CD14-positive monocyte (primary cell): ENCODE measurements around the gene CXCR2. TPM values are rescaled to one million over a fixed set of nuclear protein-coding genes. Genes with fewer than 3 reads are reported as not detected.

Experiments used
- DNase-seq, 3 donors: peaks; one replicate each; pipeline ENCODE4 v3.0.0-alpha.2; 2011 to 2022
- H2AFZ ChIP-seq: 2 replicates; pipeline ENCODE4 v1.6.0; 2012; ENCODE audit warnings: mild to moderate bottlenecking, low read depth, low read length, inconsistent platforms; ENCODE audit not compliant: insufficient read depth, poor library complexity, severe bottlenecking
- H3K27ac ChIP-seq, 2 donors: 1 replicate in 1 of 2; 2 replicates in 1 of 2; pipeline ENCODE4 v1.5.1; 2012 to 2013; ENCODE audit warnings: low read length in 2 of 2, control low read depth in 1 of 2, inconsistent platforms in 1 of 2, low read depth in 1 of 2, mild to moderate bottlenecking in 1 of 2
- H3K27me3 ChIP-seq, 2 donors: one replicate each; pipeline versions ENCODE4 v1.6.0 to v1.6.1; 2011 to 2013; ENCODE audit warnings: low read length in 2 of 2; ENCODE audit not compliant: control insufficient read depth in 2 of 2, insufficient read depth in 2 of 2
- H3K36me3 ChIP-seq, 2 donors: replicated peaks in 1 of 2; 1 replicate in 1 of 2; 2 replicates in 1 of 2; pipeline versions ENCODE4 v1.5.1 to v1.6.1; 2012 to 2013; ENCODE audit warnings: low read length in 2 of 2, control low read depth in 1 of 2, inconsistent platforms in 1 of 2, mild to moderate bottlenecking in 1 of 2; ENCODE audit not compliant: insufficient read depth in 2 of 2, control insufficient read depth in 1 of 2
- H3K4me1 ChIP-seq, 2 donors: 1 replicate in 1 of 2; 2 replicates in 1 of 2; pipeline versions ENCODE4 v1.5.1 to v1.6.1; 2012 to 2013; ENCODE audit warnings: low read length in 2 of 2, control low read depth in 1 of 2, inconsistent platforms in 1 of 2, mild to moderate bottlenecking in 1 of 2, moderate library complexity in 1 of 2; ENCODE audit not compliant: insufficient read depth in 2 of 2, control insufficient read depth in 1 of 2
- H3K4me2 ChIP-seq: replicated peaks from 2 replicates; pipeline ENCODE3; 2012; ENCODE audit warnings: low read length, moderate library complexity, mild to moderate bottlenecking; ENCODE audit not compliant: poor library complexity, severe bottlenecking; ENCODE audit errors: extremely low read depth
- H3K4me3 ChIP-seq, 3 experiments: fragments of 200-600 bp in 1 of 3; sonication (generic) in 1 of 3; replicated peaks in 1 of 3; 1 replicate in 2 of 3; 2 replicates in 1 of 3; pipeline ENCODE4 v1.5.1; 2011 to 2013; ENCODE audit warnings: low read length in 3 of 3, mild to moderate bottlenecking in 3 of 3, control low read depth in 2 of 3, low read depth in 2 of 3, inconsistent platforms in 1 of 3, moderate library complexity in 1 of 3
- H3K79me2 ChIP-seq: 2 replicates; pipeline ENCODE4 v1.6.0; 2012; ENCODE audit warnings: mild to moderate bottlenecking, control low read depth, inconsistent platforms, low read length, moderate library complexity; ENCODE audit not compliant: insufficient read depth
- H3K9ac ChIP-seq: 2 replicates; pipeline ENCODE4 v1.6.0; 2017; ENCODE audit warnings: low read length, mild to moderate bottlenecking; ENCODE audit not compliant: insufficient read depth, poor library complexity, severe bottlenecking
- H3K9me3 ChIP-seq, 2 donors: replicated peaks in 1 of 2; 1 replicate in 1 of 2; 2 replicates in 1 of 2; pipeline versions ENCODE4 v1.5.1 to v1.6.1; 2012 to 2013; ENCODE audit warnings: low read length in 2 of 2, control low read depth in 1 of 2; ENCODE audit not compliant: control insufficient read depth in 1 of 2, insufficient read depth in 1 of 2
- H4K20me1 ChIP-seq: 2 replicates; pipeline ENCODE4 v1.6.0; 2012; ENCODE audit warnings: mild to moderate bottlenecking, low read length, control low read depth, moderate library complexity; ENCODE audit not compliant: insufficient read depth
- H3K27ac Mint-ChIP-seq, 7 donors: one replicate each; pipeline ENCODE4 v1.8.0; 2020; ENCODE audit warnings: mild to moderate bottlenecking in 7 of 7, mixed read lengths in 7 of 7, moderate library complexity in 6 of 7, inconsistent platforms in 2 of 7
- H3K27me3 Mint-ChIP-seq, 3 donors: one replicate each; pipeline ENCODE4 v1.8.0; 2021 to 2022; ENCODE audit warnings: low read depth in 3 of 3, mild to moderate bottlenecking in 3 of 3, mixed read lengths in 3 of 3, moderate library complexity in 3 of 3, inconsistent platforms in 1 of 3
- H3K36me3 Mint-ChIP-seq, 2 donors: one replicate each; pipeline ENCODE4 v1.8.0; 2020; ENCODE audit warnings: mixed read lengths in 2 of 2, inconsistent platforms in 1 of 2, mild to moderate bottlenecking in 1 of 2
- H3K4me1 Mint-ChIP-seq: one replicate; pipeline ENCODE4 v1.8.0; 2020; ENCODE audit warnings: mild to moderate bottlenecking, mixed read lengths
- H3K4me3 Mint-ChIP-seq, 2 donors: one replicate each; pipeline ENCODE4 v1.8.0; 2020; ENCODE audit warnings: mild to moderate bottlenecking in 2 of 2, mixed read lengths in 2 of 2, moderate library complexity in 1 of 2
- H3K9me3 Mint-ChIP-seq, 7 donors: one replicate each; pipeline ENCODE4 v1.8.0; 2020 to 2022; ENCODE audit warnings: mixed read lengths in 7 of 7, mild to moderate bottlenecking in 6 of 7, moderate library complexity in 6 of 7, inconsistent platforms in 2 of 7
- WGBS: methylation state at CpG from one replicate; pipeline ENCODE4 v1.1.5; 2013; ENCODE audit warnings: missing lambda C conversion rate; ENCODE audit not compliant: insufficient coverage; 5-methylcytosine and 5-hydroxymethylcytosine counted together
- intact Hi-C, 2 donors: fragments of 100-400 bp; cut with micrococcal nuclease; formaldehyde crosslinking; loops; one replicate each; pipeline versions ENCODE4 v1.15.0 to v1.15.1; 2023
- polyA plus RNA-seq, 3 donors: library from polyadenylated mRNA; depleted of rRNA in 1 of 3; unstranded in 2 of 3; stranded (reverse) in 1 of 3; fragments of 300-500 nt in 2 of 3; fragments of >200 nt in 1 of 3; fragmentation: Illumina TruSeq in 2 of 3; gene quantifications; 1 replicate in 2 of 3; 2 replicates in 1 of 3; pipeline ENCODE4 v1.2.3, GENCODE V29; 2012 to 2021
- TF ChIP-seq, protein P1 (sequence below): fragments of 200-600 bp; IDR thresholded peaks from one replicate; pipeline ENCODE4 v1.8.0; 2022; ENCODE audit warnings: antibody characterized with exemption, mild to moderate bottlenecking

Gene CXCR2
- polyA plus RNA-seq, 3 donors = 7.8 to 33.5 (median 14.0) TPM

DNA sequence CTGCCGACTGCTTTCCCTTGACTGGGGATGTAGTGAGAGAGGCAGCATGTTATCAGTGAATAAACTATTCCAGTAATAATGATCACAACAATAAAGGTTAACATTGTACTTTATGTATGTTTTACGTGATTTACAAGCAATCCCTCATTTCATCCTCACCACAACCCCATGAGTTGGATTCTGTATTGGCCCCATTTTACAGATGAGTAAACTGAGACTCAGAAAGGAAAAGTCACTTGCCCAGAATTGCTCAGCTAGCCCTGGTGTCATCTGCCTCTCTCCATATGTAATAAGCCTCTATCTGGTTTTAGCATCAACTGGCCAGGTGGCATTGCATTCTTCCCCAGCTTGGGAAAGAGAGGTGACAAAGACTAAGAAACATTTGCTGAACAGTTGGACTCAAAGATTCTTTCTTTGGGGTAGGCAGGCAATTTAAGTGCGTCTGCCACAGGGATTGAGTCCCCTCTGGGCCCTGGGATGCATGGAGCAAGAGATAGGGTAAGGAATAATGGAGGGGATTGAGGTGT is 2.2 kb downstream of the CXCR2 start:
- peak overlapping the region in 1 of 2 donors; percentile 94 for H3K27ac ChIP-seq
- DNase-seq = no peak
- peaks cover 0 to 2% (median under 1%) of the 10 kb centered on the region in 7 donors for H3K9me3 Mint-ChIP-seq
- H3K27me3 Mint-ChIP-seq = peaks cover 0 to 4% (median 0%) of the 10 kb centered on the region in 3 donors
- peaks cover 71 to 75% of the 10 kb centered on the region in 2 donors for H3K4me1 ChIP-seq
- peak overlapping the region; percentile 14 to 81 for H3K4me3 Mint-ChIP-seq
- peak overlapping the region; percentile 79 for H3K4me2 ChIP-seq
- no peaks in the 10 kb centered on the region for H3K9me3 ChIP-seq
- H3K36me3 Mint-ChIP-seq = peaks cover 23 to 27% of the 10 kb centered on the region in 2 donors
- peak overlapping the region in 2 of 3 experiments; percentile 7 to 77 for H3K4me3 ChIP-seq
- no peaks in the 10 kb centered on the region for H4K20me1 ChIP-seq
- peaks cover 78% of the 10 kb centered on the region for H3K4me1 Mint-ChIP-seq
- intact Hi-C loops = no loop called here
- 100% methylated on average over 1 of the region's 3 CpGs for WGBS
- peak overlapping the region; percentile 29 for H3K9ac ChIP-seq
- H3K27ac Mint-ChIP-seq = peak overlapping the region in 6 of 7 donors; percentile 82 to 91 (median 88)
- no peak overlapping the region for H2AFZ ChIP-seq
- H3K79me2 ChIP-seq = peaks cover 59% of the 10 kb centered on the region
- H3K27me3 ChIP-seq = no peaks in the 10 kb centered on the region
- H3K36me3 ChIP-seq = peaks cover 0 to 16% of the 10 kb centered on the region in 2 donors
- TF ChIP-seq, protein P1, sequence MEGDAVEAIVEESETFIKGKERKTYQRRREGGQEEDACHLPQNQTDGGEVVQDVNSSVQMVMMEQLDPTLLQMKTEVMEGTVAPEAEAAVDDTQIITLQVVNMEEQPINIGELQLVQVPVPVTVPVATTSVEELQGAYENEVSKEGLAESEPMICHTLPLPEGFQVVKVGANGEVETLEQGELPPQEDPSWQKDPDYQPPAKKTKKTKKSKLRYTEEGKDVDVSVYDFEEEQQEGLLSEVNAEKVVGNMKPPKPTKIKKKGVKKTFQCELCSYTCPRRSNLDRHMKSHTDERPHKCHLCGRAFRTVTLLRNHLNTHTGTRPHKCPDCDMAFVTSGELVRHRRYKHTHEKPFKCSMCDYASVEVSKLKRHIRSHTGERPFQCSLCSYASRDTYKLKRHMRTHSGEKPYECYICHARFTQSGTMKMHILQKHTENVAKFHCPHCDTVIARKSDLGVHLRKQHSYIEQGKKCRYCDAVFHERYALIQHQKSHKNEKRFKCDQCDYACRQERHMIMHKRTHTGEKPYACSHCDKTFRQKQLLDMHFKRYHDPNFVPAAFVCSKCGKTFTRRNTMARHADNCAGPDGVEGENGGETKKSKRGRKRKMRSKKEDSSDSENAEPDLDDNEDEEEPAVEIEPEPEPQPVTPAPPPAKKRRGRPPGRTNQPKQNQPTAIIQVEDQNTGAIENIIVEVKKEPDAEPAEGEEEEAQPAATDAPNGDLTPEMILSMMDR = no peak

DNA sequence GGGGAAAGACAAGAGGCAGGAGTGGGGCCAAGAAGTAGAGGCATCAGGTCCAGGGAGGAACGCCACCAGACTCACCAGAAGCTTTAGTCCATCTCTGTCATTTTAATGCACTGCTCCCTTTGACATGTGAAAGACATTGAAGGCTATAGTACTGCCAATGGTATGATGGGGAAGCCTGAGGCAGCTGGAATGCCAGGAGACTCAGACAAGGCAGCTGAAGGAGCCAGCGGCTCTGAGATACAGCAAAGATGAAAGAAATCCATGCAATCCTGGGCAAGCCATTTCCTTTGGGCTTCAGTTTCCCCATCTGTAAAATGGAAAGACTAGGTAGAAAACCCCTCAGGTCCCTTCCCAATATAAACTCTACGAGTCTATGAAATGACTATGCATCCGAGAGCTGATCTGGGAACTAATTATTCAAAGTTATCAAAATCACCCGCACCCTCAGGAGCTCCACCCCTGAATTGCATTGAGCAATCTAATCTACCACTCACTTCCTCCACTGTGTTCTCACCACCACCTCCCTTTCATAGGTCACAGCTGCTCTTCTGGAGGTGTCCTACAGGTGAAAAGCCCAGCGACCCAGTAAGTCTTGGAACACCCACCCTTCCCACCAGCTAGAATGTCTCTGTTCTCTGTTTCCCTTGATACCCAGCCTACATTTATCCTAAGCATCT is 3.1 kb downstream of the CXCR2 start:
- H3K4me3 ChIP-seq = peak overlapping the region in 1 of 3 experiments; percentile 77
- no peaks in the 10 kb centered on the region for H3K9me3 ChIP-seq
- intact Hi-C loops = no loop called here
- peak; percentile 25 to 50 (median 46) for DNase-seq
- TF ChIP-seq, protein P1 = no peak
- H3K9me3 Mint-ChIP-seq = no peaks in the 10 kb centered on the region
- H3K9ac ChIP-seq = no peak overlapping the region
- H3K27me3 Mint-ChIP-seq = peaks cover 0 to 5% (median 0%) of the 10 kb centered on the region in 3 donors
- no peaks in the 10 kb centered on the region for H4K20me1 ChIP-seq
- H3K79me2 ChIP-seq = peaks cover 59% of the 10 kb centered on the region
- WGBS = 33% methylated on average over 3 of the region's 6 CpGs
- peak overlapping the region; percentile 79 for H3K4me2 ChIP-seq
- H3K4me1 Mint-ChIP-seq = peaks cover 78% of the 10 kb centered on the region
- H3K4me3 Mint-ChIP-seq = peak overlapping the region; percentile 54 to 83
- H3K27ac ChIP-seq = peak overlapping the region; percentile 29 to 94
- H3K36me3 ChIP-seq = peaks cover 0 to 22% of the 10 kb centered on the region in 2 donors
- peaks cover 24 to 34% of the 10 kb centered on the region in 2 donors for H3K36me3 Mint-ChIP-seq
- peaks cover 71 to 74% of the 10 kb centered on the region in 2 donors for H3K4me1 ChIP-seq
- no peaks in the 10 kb centered on the region for H3K27me3 ChIP-seq
- no peak overlapping the region for H2AFZ ChIP-seq
- peak overlapping the region; percentile 81 to 90 (median 87) for H3K27ac Mint-ChIP-seq
